ENCODE results near the gene CDK16.

GRCh38 chrX:47245156-47245555 is 26.7 kb downstream of the CDK16 start:
- TF ChIP-seq CTCF (conservative IDR thresholded peaks at IDR 0.05; ENCODE audit: low read length) = no peak
- no peak for TF ChIP-seq EZH2phosphoT487 (IDR thresholded peaks at IDR 0.05; ENCODE audit: borderline replicate concordance, low read depth, low read length)
